ENCODE results near the gene VWA5A. TPM values are rescaled to one million over a fixed set of nuclear protein-coding genes. Genes with fewer than 3 reads are reported as not detected.
A peak's percentile ranks its signal among the peaks of the same experiment; 100 is the strongest.
"Not testable (repeated sequence)": the region's sequence is repeated elsewhere in the genome, so short reads cannot be mapped to it uniquely, and the experiment has no call there.

Gene VWA5A
- total RNA-seq, 1 donor from 2014 or later = 9.1 TPM

DNA sequence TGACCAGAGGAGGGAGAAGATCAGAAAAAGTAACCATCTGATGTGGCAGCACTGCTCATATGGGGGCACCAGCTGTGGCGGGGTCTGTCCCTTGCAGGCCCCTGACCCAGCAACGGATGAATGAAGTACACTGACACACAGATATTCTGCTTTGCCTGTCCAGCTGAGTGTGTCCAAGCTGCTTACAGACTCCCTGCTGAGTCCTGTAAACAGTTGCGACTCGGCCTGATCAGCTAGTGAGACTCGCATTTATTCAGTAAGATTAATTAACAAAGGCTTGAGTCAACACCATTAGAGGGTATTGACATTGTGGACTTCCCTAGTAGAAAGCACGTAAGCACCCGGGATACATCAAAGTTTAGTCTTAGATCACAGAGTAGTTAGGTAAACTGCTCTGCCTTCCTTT is 52.6 kb downstream of the VWA5A start:
- no peak for DNase-seq (ENCODE audit: extremely low read depth, low read depth, low spot score)

DNA sequence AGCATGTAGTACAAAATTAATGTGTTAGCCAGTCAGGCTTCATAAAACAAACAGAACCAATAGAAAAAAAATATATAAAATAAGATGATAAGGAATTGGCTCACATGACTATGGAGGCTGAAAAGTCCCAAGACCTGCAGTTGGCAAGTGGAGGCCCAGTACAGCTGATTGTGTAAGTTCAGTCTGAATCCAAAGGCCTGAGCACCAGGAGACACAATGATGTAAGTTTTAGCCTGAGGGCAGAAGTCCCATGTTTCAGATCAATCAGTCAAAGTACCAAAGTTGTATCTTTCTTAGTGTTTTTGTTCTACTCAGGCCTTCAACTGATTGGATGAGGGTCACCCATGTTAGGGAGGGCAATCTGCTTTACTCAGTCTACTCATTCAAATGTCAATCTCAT is 53.5 kb downstream of the VWA5A start:
- no peak for DNase-seq (ENCODE audit: extremely low read depth, low read depth, low spot score)

DNA sequence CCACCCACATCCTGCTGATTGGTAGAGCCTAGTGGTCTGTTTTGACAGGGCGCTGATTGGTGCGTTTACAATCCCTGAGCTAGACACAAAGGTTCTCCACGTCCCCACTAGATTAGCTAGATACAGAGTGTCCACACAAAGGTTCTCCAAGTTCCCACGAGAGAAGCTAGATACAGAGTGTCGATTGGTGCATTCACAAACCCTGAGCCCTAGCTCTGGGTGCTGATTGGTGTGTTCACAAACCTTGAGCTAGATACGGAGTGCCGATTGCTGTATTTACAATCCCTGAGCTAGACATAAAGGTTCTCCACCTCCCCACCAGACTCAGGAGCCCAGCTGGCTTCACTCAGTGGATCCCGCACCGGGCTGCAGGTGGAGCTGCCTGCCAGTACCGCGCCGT is 55.1 kb downstream of the VWA5A start:
- not testable (repeated sequence) for DNase-seq (ENCODE audit: extremely low read depth, low read depth, low spot score)

- no peak for DNase-seq (ENCODE audit: extremely low read depth, low read depth, low spot score)
Measured at GRCh38 chr11:124170801-124171586, 55.7 kb downstream of the VWA5A start.

DNA sequence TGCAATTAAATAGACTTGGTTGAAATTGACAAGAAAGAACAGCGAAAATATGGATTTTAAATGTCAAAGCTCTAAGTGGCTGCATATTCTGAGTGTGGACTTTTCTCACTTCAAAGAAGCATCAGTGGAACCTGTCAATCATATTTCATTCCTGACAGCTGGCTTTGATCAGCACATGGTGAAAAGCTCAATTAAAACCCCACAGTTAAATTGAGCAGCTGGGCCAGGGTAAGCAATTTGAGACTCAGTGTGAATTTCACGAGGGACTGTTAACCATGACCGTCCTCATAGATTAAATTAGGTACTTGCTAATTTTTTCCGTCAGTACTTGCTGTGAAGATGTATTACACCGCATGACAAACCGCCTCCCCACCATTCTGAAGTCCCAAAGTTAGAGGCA is 56.9 kb downstream of the VWA5A start:
- no peak for DNase-seq (ENCODE audit: extremely low read depth, low read depth, low spot score)

DNA sequence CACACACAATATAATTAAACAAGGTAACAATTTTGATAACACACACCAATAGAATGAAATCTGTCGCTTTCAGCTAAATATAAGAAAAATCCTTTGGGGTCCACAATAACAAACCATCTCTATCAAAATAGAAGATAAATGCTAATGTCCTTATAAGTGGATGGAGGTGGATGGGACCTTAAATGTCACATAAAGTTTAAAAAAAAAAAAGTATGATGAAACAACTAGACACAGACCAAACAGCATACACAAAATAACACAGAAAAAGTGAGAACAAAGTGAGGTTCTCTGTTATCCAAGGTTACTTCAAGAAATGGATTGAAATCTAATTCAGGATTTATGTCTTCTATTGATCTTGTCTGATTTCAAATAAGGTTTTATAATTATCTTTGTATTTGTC is 57.3 kb downstream of the VWA5A start:
- no peak for DNase-seq (ENCODE audit: extremely low read depth, low read depth, low spot score)

- DNase-seq (ENCODE audit: extremely low read depth, low read depth, low spot score) = peak; percentile 73
Measured at GRCh38 chr11:124174001-124174583, 58.8 kb downstream of the VWA5A start.

- DNase-seq (ENCODE audit: extremely low read depth, low read depth, low spot score) = no peak
Measured at GRCh38 chr11:124176925-124177715, 61.9 kb downstream of the VWA5A start.

- DNase-seq (ENCODE audit: extremely low read depth, low read depth, low spot score) = no peak
Measured at GRCh38 chr11:124179310-124179709, 64.1 kb downstream of the VWA5A start.

- no peak for DNase-seq (ENCODE audit: extremely low read depth, low read depth, low spot score)
Measured at GRCh38 chr11:124183068-124183467, 67.8 kb downstream of the VWA5A start, which contains the start of gene OR10D3. Gene OR10D3, plus strand, starts transcription at chr11:124183345. Its CDS starts 1,925 bp downstream, at chr11:124185270.

- DNase-seq (ENCODE audit: extremely low read depth, low read depth, low spot score) = no peak
Measured at GRCh38 chr11:124190298-124191139, 75.3 kb downstream of the VWA5A start.

- no peak for DNase-seq (ENCODE audit: extremely low read depth, low read depth, low spot score)
Measured at GRCh38 chr11:124193221-124194010, 78.2 kb downstream of the VWA5A start.

DNA sequence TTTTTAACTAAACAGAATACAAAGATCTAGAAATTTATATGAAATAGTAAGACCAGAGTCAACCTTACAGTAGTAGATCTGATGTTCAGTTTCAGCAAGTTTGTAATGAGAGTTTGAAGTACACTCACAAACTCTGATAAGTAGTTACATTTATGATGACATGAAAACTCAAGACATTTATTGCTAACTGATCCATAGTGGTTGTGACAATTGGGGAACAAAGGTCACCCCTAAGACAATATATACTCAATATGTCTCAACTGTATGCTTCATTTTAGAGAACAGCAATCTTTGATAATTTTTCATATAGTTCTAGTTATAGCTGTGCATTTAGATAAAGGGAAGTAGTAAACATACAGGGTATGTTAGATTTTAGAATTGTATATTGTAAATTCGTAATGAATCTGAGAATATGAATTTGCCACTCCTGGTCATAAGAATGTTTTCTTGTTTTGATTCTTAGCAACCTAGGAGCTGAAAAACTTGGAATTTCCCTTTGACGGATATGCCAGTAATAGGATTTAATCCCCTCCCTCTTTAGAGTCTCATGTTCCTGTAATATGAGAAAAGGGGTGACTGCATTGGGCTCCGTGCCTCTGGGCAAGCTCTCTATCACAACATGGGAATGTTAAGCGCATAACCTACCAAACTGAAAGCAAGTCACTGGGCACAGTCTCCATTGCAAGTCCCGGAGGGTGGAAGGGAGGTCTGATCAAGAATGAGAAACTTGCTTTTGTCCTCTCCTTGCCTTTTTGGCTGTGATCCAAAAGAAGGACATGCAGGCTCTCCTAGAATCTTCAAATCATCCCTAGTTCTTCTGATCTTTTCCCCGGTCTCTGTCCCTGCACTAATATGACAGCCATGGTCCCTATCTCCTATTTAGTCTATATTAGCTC is 79.3 kb downstream of the VWA5A start:
- DNase-seq (ENCODE audit: extremely low read depth, low read depth, low spot score) = no peak

- DNase-seq (ENCODE audit: extremely low read depth, low read depth, low spot score) = peak; percentile 60
Measured at GRCh38 chr11:124195189-124195734, 80.0 kb downstream of the VWA5A start.

All from glomerular endothelial cell (primary cell).